Naive thymus-derived CD8-positive, alpha-beta T cell (primary cell): ENCODE data around the gene CCDC69. TPM values are rescaled to one million over a fixed set of nuclear protein-coding genes. Genes with fewer than 3 reads are reported as not detected.
"Not testable (repeated sequence)": the region's sequence is repeated elsewhere in the genome, so short reads cannot be mapped to it uniquely, and the experiment has no call there.

ENCODE experiments used
- ATAC-seq, 2 donors: fragments of 150-1000 bp; cut with Tn5 transposase in 1 of 2; sonication (Bioruptor Pico), chemical (Tn5 transposase) in 1 of 2; 1 replicate in 1 of 2; 2 replicates in 1 of 2; pipeline ENCODE4 v1.10.0; 2021; ENCODE audit warnings: mild to moderate bottlenecking in 2 of 2, moderate library complexity in 2 of 2
- POLR2A ChIA-PET: fragments of 350-600 bp; sonication (Branson Sonifier 250); formaldehyde crosslinking; loops from one replicate; lab custom pipeline; 2021; ENCODE audit warnings: antibody characterized with exemption; lab: Charles Lee
- DNase-seq, 10 donors: peaks; one replicate each; pipeline versions ENCODE4 v3.0.0 to v3.0.0-alpha.2; 2020 to 2022
- H3K27ac Mint-ChIP-seq, 10 donors: one replicate each; pipeline ENCODE4 v1.8.0; 2020 to 2022; ENCODE audit warnings: mild to moderate bottlenecking in 10 of 10, mixed read lengths in 10 of 10, moderate library complexity in 4 of 10, inconsistent platforms in 1 of 10
- H3K27me3 Mint-ChIP-seq, 5 donors: one replicate each; pipeline ENCODE4 v1.8.0; 2021 to 2022; ENCODE audit warnings: mixed read lengths in 5 of 5
- H3K36me3 Mint-ChIP-seq, 3 donors: one replicate each; pipeline ENCODE4 v1.8.0; 2020 to 2022; ENCODE audit warnings: mixed read lengths in 3 of 3, mild to moderate bottlenecking in 2 of 3, inconsistent platforms in 1 of 3
- H3K4me1 Mint-ChIP-seq, 4 donors: one replicate each; pipeline ENCODE4 v1.8.0; 2021 to 2022; ENCODE audit warnings: mixed read lengths in 4 of 4
- H3K4me3 Mint-ChIP-seq, 10 donors: one replicate each; pipeline ENCODE4 v1.8.0; 2020 to 2022; ENCODE audit warnings: mild to moderate bottlenecking in 10 of 10, mixed read lengths in 10 of 10, moderate library complexity in 6 of 10, inconsistent platforms in 1 of 10
- H3K9me3 Mint-ChIP-seq, 9 donors: one replicate each; pipeline ENCODE4 v1.8.0; 2020 to 2022; ENCODE audit warnings: mixed read lengths in 9 of 9, mild to moderate bottlenecking in 3 of 9, inconsistent platforms in 1 of 9, moderate library complexity in 1 of 9
- polyA plus RNA-seq, 3 donors: library from polyadenylated mRNA; unstranded; fragments of 300-500 nt; fragmentation: Illumina TruSeq; gene quantifications; one replicate each; pipeline ENCODE4 v1.2.3, GENCODE V29; 2021
- total RNA-seq, 8 experiments: library from RNA in 2 of 8; stranded (reverse) in 2 of 8; gene quantifications; one replicate each; pipeline ENCODE4 v1.2.3 and lab custom pipeline; 2021 to 2026

Gene CCDC69
- total and polyA plus RNA-seq, 5 experiments from 2014 or later: 79.8 to 151 (median 130) TPM

DNA sequence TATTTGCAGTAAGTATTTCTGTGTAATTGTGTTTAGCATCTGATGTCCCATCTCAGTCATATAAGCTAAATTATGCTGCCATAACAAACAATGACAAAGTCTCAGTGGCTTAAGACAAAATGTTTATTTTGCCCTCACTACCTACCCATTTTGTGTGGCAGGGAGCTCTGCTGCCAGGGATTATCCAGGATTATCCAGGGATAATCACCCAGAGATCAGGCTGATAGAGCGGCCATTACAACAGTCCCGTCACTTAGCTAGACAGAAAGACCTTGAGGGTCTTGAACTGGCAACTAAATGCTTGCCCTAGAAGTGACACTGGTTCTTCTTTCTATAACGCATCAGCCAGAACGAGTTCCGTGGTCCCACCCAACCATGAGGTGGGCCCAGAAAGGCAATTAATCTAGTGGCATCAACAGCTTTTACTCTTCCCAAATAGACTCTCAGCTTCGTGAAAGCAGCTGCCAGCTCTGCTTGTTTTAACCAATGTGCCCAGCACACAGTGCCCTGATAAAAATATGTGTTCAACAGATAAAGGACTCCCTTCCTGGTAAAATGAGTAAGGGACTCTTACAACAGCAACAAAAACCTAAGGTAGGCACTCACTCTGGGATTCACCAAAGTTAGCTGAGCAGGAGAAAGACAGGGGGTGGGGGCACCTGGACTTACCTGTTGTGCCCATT is 22.8 kb downstream of the CCDC69 start:
- POLR2A ChIA-PET: interaction anchor here (0.5 to 6.6 kb wide), 4 partner anchors 14 to 1757 kb away, joined by 3 to 65 read pairs (median 24); partner anchors contain the start of gene CCDC69
- H3K27me3 Mint-ChIP-seq: no peaks in the 10 kb centered on the region
- peak overlapping the region; percentile 76 to 91 (median 82) for H3K27ac Mint-ChIP-seq
- H3K4me1 Mint-ChIP-seq: peaks cover 21 to 57% (median 51%) of the 10 kb centered on the region in 4 donors
- peak overlapping the region in 1 of 10 donors; percentile 39 for H3K4me3 Mint-ChIP-seq
- DNase-seq (no peak), ATAC-seq (no peak)
- no peaks in the 10 kb centered on the region for H3K9me3 Mint-ChIP-seq
- H3K36me3 Mint-ChIP-seq: peaks cover 6 to 75% (median 26%) of the 10 kb centered on the region in 3 donors

DNA sequence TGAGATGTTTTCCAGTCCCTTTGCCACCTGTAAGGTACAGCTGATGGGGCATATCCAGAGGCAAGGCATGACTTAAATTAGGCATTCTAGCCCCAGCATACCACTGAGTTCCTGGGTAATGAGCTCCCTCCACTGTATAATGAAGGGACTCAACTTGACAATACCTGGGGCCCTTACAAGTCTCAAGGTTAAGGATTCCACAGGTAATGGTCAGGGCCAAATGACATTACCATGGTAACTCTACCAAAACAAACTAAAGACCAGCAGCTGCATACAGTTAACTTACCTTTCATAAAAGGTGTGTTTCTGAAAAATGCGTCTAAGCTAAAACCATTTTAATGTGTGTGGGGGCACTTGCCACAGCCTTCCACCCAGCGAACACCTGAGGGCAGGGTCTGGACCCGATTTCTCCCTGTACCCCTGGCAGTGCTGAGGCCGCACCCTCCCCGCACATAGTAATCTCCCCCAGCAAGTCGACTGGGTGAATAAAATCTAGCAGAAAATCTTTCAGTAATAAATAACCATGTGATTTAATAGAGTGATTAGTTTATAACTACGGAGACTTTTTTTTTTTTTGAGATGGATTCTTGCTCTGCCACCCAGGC is 24.2 kb downstream of the CCDC69 start:
- DNase-seq (no peak), ATAC-seq (no peak)
- Mint-ChIP-seq H3K27ac (peak overlapping the region in 9 of 10 donors; percentile 53 to 86 (median 82)), H3K27me3 (no peaks in the 10 kb centered on the region), H3K4me3 (no peak overlapping the region), H3K4me1 (peaks cover 19 to 57% (median 51%) of the 10 kb centered on the region in 4 donors), H3K36me3 (peaks cover 9 to 72% (median 29%) of the 10 kb centered on the region in 3 donors), H3K9me3 (no peaks in the 10 kb centered on the region)
- POLR2A ChIA-PET: interaction anchor here (0.7 to 6.1 kb wide), 3 partner anchors 10 to 24 kb away, joined by 3 to 44 read pairs (median 3); partner anchors contain the start of gene CCDC69

DNA sequence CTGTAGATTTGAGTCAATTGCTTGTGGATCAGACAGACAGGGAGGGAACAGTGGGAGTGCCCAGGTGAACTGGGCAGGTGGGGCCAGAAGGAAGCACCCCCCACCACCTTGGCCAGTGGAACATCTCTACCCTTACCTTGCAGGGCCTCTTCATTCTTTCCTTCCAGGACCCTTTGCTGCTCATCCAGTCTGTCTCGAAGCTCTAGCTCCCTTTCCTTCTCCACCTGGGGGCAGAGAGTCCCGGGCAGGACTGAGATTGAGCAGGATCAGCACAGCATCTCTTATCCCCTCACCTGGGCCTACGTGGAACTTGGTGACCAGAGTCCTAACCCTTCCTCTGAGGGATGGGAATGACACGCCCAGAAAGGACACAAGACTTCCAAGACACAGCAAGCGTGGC is 25.0 kb downstream of the CCDC69 start:
- no peaks in the 10 kb centered on the region for H3K9me3 Mint-ChIP-seq
- peak overlapping the region; percentile 27 to 86 (median 75) for H3K27ac Mint-ChIP-seq
- no peak for DNase-seq
- ATAC-seq: no peak
- H3K36me3 Mint-ChIP-seq: peaks cover 9 to 74% (median 33%) of the 10 kb centered on the region in 3 donors
- no peaks in the 10 kb centered on the region for H3K27me3 Mint-ChIP-seq
- POLR2A ChIA-PET: interaction anchor here (0.7 to 6.1 kb wide), 2 partner anchors 9 to 25 kb away, joined by 3 to 44 read pairs; partner anchors contain the start of gene CCDC69
- no peak overlapping the region for H3K4me3 Mint-ChIP-seq
- H3K4me1 Mint-ChIP-seq: peaks cover 20 to 61% (median 53%) of the 10 kb centered on the region in 4 donors

DNA sequence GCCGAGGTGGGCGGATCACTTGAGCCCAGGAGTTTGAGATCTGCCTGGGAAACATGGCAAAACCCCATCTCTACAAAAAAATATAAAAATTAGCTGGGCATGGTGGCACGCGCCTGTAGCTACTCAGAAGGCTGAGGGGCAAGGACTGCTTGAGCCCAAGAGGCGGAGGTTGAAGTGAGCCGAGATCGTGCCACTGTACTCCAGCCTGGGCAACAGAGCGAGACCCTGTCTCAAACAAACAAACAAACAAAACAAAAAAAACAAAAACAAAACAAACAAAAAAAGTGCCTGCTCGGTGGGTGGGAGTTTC is 26.6 kb downstream of the CCDC69 start:
- not testable (repeated sequence) for H3K9me3 Mint-ChIP-seq, H3K4me3 Mint-ChIP-seq, DNase-seq, ATAC-seq, H3K27me3 Mint-ChIP-seq
- H3K4me1 Mint-ChIP-seq: peaks cover 24 to 63% (median 52%) of the 10 kb centered on the region in 4 donors
- peaks cover 14 to 79% (median 41%) of the 10 kb centered on the region in 3 donors for H3K36me3 Mint-ChIP-seq
- POLR2A ChIA-PET: interaction anchor here (0.6 to 1.8 kb wide), 2 partner anchors 13 to 27 kb away, joined by 3 to 5 read pairs; no protein-coding TSS in a partner anchor
- H3K27ac Mint-ChIP-seq: peak overlapping the region in 8 of 10 donors; percentile 70 to 92 (median 86)

DNA sequence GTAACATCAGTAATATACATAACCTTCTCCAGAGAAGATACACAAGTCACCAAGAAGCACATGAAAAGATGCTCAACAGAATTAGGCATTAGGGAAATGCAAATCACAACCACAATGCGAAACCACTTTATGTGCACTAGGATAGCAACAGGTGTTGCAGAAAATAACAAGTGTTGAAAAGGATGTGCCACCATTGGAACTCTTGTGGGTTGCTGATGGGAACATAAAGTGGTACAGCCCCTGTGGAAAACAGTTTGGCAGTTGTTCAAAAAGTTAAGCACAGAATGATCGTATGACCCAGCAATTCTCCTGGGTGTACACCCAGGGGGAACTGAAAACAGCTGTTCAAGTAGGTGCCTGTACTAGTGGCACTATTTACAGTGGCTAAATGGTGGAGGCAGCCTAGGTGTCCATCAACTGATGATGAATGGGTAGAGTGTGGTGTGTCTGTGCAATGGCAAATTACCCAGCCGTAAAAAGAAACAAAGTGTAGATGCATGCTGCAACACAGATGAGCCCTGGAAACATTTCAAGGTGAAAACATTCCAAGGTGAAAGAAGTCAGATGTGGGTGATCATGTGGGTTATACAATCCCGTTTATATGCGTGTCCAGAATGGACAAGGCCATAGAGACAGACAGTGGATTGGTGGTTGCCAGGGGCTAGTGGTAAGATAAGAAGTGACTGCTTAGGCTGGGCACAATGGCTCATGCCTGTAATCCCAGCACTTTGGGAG is 27.2 kb downstream of the CCDC69 start:
- peak in 2 of 10 donors; percentile 24 to 29 for DNase-seq
- ATAC-seq: peak; percentile 65 to 70
- Mint-ChIP-seq H3K4me1 (peaks cover 28 to 65% (median 54%) of the 10 kb centered on the region in 4 donors), H3K4me3 (peak overlapping the region in 7 of 10 donors; percentile 0 to 61 (median 26)), H3K9me3 (peaks cover under 1 to 12% (median 8%) of the 10 kb centered on the region in 9 donors), H3K27ac (peak overlapping the region; percentile 75 to 94 (median 88)), H3K36me3 (peaks cover 19 to 81% (median 46%) of the 10 kb centered on the region in 3 donors), H3K27me3 (no peaks in the 10 kb centered on the region)
- POLR2A ChIA-PET: interaction anchor here (0.6 to 1.8 kb wide), 3 partner anchors 13 to 28 kb away, joined by 3 to 5 read pairs (median 4); no protein-coding TSS in a partner anchor

DNA sequence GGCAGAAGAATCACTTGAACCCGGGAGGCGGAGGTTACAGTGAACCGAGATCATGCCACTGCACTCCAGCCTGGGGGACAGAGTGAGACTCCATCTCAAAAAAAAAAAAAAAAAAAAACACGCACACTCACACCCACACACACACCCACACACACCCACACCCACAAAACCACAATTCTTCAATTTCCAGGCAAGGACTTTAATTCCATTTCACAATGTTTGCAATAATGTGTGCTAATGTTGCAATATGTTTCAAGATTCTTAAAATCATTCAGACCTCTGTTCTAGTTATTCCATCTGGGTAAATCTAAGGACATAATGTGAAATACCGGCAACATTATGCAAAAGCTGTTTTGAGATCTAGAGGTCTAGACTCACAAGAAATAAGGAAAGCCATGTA is 28.3 kb downstream of the CCDC69 start:
- H3K27ac Mint-ChIP-seq: peak overlapping the region; percentile 75 to 94 (median 87)
- ATAC-seq (peak in 1 of 2 donors; percentile 23), DNase-seq (no peak)
- peak overlapping the region in 6 of 10 donors; percentile 15 to 61 (median 50) for H3K4me3 Mint-ChIP-seq
- H3K27me3 Mint-ChIP-seq: no peaks in the 10 kb centered on the region
- H3K9me3 Mint-ChIP-seq: peaks cover 4 to 21% (median 14%) of the 10 kb centered on the region in 9 donors
- peaks cover 29 to 68% (median 59%) of the 10 kb centered on the region in 4 donors for H3K4me1 Mint-ChIP-seq
- POLR2A ChIA-PET: interaction anchor here (0.6 to 1.3 kb wide), 3 partner anchors 17 to 20 kb away, joined by 3 to 4 read pairs (median 3); no protein-coding TSS in a partner anchor
- peaks cover 29 to 81% (median 50%) of the 10 kb centered on the region in 3 donors for H3K36me3 Mint-ChIP-seq

DNA sequence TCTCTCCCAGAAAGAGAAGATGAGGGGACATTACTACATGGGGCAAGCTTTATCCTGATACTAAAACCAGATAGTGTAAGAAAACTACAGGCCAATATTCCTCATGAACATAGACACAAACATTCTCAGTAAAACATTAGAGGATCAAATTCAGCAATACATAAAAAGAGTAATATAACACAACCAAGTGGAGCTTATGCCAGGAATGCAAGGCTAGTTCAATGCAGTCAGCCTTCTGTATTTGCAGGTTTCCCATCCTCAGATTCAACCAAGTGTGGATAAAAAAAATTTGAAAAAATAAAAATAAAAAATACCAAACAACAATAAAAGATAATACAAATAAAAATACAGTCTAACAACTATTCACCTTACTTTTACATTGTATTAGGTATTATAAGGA is 31.3 kb downstream of the CCDC69 start:
- DNase-seq (no peak), ATAC-seq (no peak)
- H3K36me3 Mint-ChIP-seq: peaks cover 49 to 83% (median 68%) of the 10 kb centered on the region in 3 donors
- peak overlapping the region in 4 of 10 donors; percentile 37 to 49 (median 44) for H3K27ac Mint-ChIP-seq
- no peak overlapping the region for H3K4me3 Mint-ChIP-seq
- POLR2A ChIA-PET: interaction anchor here (0.6 to 4.1 kb wide), 7 partner anchors 9 to 434 kb away, joined by 3 to 28 read pairs (median 5); partner anchors contain the start of genes CCDC69 and DCTN4
- no peaks in the 10 kb centered on the region for H3K27me3 Mint-ChIP-seq
- H3K4me1 Mint-ChIP-seq: peaks cover 40 to 78% (median 67%) of the 10 kb centered on the region in 4 donors
- peaks cover 11 to 35% (median 23%) of the 10 kb centered on the region in 9 donors for H3K9me3 Mint-ChIP-seq

DNA sequence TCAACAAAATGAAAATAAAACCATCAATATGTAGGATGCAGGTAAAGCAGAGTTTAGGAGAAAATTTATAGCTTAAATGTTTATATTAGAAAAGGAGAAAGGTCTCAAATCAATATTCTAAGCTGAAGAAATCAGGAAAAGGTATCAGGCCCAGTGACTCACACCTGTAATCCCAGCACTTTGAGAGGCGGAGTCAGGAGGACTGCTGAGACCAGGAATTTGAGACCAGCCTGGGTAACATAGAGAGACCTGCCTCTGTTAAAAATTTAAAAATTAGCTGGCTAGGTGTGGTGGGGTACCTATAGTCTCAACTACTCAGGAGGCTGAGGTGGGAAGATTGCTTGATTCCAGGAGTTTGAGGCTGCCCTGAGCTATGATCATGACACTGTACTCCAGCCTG is 32.2 kb downstream of the CCDC69 start:
- Mint-ChIP-seq H3K27me3 (no peaks in the 10 kb centered on the region), H3K4me1 (peaks cover 42 to 75% (median 69%) of the 10 kb centered on the region in 4 donors), H3K4me3 (peak overlapping the region in 7 of 10 donors; percentile 10 to 64 (median 20)), H3K36me3 (peaks cover 44 to 83% (median 70%) of the 10 kb centered on the region in 3 donors), H3K27ac (peak overlapping the region; percentile 0 to 85 (median 55)), H3K9me3 (peaks cover 11 to 35% (median 23%) of the 10 kb centered on the region in 9 donors)
- POLR2A ChIA-PET: interaction anchor here (0.7 to 4.1 kb wide), 8 partner anchors 8 to 567 kb away, joined by 3 to 28 read pairs (median 5); partner anchors contain the start of genes ATOX1 and CCDC69
- DNase-seq (no peak), ATAC-seq (no peak)

DNA sequence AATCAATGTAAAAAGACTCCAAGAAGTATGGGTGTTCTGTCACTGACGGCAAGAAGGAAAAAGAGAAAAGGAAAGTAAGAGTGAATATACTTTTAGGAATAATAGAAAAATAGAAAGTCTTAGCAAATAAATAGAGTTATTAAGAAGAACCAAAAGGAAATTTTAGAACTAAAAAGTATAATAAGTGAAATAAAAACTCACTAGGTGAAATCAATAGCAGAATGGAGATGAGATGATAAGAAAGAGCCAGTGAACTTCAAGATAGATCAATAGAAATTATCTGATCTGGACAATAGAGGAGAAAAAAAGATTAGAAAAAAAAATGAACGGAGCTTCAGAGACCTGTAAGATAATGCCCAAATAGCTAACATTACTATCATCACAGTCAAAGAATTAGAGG is 34.7 kb downstream of the CCDC69 start:
- H3K36me3 Mint-ChIP-seq: peaks cover 40 to 90% (median 74%) of the 10 kb centered on the region in 3 donors
- H3K4me1 Mint-ChIP-seq: peaks cover 35 to 62% (median 56%) of the 10 kb centered on the region in 4 donors
- H3K4me3 Mint-ChIP-seq: peak overlapping the region in 2 of 10 donors; percentile 6 to 43
- peaks cover 11 to 35% (median 23%) of the 10 kb centered on the region in 9 donors for H3K9me3 Mint-ChIP-seq
- no peaks in the 10 kb centered on the region for H3K27me3 Mint-ChIP-seq
- POLR2A ChIA-PET: interaction anchor here (0.8 to 1.4 kb wide), 4 partner anchors 10 to 46 kb away, joined by 3 to 5 read pairs (median 3); no protein-coding TSS in a partner anchor
- ATAC-seq (no peak), DNase-seq (no peak)
- peak overlapping the region in 8 of 10 donors; percentile 5 to 86 (median 50) for H3K27ac Mint-ChIP-seq

DNA sequence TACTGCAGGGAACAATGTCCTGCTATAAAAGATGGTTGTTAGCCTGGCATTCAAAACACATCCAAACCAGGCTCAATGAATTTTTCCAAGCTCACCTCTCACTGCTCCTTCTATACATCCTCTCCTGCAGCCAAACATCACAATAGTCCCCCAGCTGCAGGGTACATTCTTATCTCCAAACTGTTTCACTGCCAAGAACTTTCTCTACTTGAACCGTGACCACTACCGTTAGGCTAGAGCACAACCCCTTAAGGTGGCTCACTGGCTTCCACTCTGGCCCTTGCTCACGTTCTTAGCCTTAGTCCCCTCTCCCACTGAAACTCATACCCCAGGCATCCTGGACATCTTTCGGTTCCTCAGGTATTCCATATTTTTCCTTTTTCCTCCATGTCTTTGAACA is 37.4 kb downstream of the CCDC69 start:
- Mint-ChIP-seq H3K4me3 (no peak overlapping the region), H3K27me3 (no peaks in the 10 kb centered on the region), H3K27ac (peak overlapping the region; percentile 11 to 83 (median 68)), H3K36me3 (peaks cover 29 to 93% (median 61%) of the 10 kb centered on the region in 3 donors), H3K4me1 (peaks cover 28 to 48% (median 39%) of the 10 kb centered on the region in 4 donors), H3K9me3 (peaks cover 9 to 27% (median 16%) of the 10 kb centered on the region in 9 donors)
- POLR2A ChIA-PET: interaction anchor here (1.0 to 1.6 kb wide), 2 partner anchors 22 to 66 kb away, joined by 4 to 9 read pairs; partner anchors contain the start of gene GM2A
- DNase-seq: no peak
- no peak for ATAC-seq

DNA sequence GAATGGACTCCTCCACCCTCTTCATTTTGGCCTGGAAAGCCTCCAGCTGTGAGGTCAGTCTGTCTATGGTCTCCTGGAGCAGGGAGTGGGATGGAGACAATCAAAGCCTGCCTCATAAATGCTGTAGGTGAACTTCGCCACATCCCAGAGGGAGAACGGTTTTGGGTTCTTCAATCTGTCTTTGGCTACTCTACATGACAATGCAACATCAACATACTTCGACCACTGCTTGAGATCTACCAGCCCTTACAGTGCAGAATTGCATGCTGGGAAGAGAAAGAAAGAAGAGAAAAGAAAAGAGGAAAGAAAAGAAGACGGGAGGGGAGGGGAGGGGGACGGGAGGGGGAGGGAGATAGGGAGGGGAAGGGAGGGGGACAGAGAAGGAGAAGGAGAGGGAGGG is 37.8 kb downstream of the CCDC69 start:
- POLR2A ChIA-PET: no interaction called here
- H3K27me3 Mint-ChIP-seq: no peaks in the 10 kb centered on the region
- ATAC-seq (no peak), DNase-seq (no peak)
- peak overlapping the region in 6 of 10 donors; percentile 16 to 81 (median 46) for H3K27ac Mint-ChIP-seq
- peaks cover 7 to 23% (median 12%) of the 10 kb centered on the region in 9 donors for H3K9me3 Mint-ChIP-seq
- no peak overlapping the region for H3K4me3 Mint-ChIP-seq
- H3K36me3 Mint-ChIP-seq: peaks cover 24 to 93% (median 56%) of the 10 kb centered on the region in 3 donors
- peaks cover 24 to 43% (median 35%) of the 10 kb centered on the region in 4 donors for H3K4me1 Mint-ChIP-seq
